ENCODE results near the gene NPEPL1. TPM values are rescaled to one million over a fixed set of nuclear protein-coding genes. Genes with fewer than 3 reads are reported as not detected.

NPEPL1 gene
- total RNA-seq, 2 donors from 2014 or later = 31.4 to 38.2 TPM

DNA sequence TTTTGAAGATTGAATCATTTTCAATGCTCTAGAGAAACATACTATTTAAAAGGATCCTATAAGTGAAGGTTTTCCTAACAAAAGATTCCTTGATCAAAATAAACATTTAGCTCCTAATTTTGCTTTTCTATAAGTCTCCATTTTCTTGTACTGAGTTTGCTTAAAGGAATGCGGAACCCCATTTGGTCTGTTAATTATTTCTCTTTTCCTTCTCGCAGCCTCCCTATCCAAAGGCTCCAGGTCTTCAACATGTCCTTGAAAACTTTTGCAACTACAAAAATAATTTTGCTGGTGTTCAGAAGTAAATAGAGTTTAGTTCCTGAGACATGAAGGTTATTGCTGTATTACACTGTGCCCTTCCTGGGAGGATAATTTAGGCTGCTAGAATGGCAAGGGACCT is 8.3 kb upstream of the NPEPL1 start:
- no peaks in the 10 kb centered on the region for H3K9me3 ChIP-seq
- H3K4me1 ChIP-seq = no peaks in the 10 kb centered on the region
- intact Hi-C loops (cut with DNase I) = no loop called here
- TF ChIP-seq POLR2A (IDR thresholded peaks at IDR 0.05) = no peak
- TF ChIP-seq, protein P1, sequence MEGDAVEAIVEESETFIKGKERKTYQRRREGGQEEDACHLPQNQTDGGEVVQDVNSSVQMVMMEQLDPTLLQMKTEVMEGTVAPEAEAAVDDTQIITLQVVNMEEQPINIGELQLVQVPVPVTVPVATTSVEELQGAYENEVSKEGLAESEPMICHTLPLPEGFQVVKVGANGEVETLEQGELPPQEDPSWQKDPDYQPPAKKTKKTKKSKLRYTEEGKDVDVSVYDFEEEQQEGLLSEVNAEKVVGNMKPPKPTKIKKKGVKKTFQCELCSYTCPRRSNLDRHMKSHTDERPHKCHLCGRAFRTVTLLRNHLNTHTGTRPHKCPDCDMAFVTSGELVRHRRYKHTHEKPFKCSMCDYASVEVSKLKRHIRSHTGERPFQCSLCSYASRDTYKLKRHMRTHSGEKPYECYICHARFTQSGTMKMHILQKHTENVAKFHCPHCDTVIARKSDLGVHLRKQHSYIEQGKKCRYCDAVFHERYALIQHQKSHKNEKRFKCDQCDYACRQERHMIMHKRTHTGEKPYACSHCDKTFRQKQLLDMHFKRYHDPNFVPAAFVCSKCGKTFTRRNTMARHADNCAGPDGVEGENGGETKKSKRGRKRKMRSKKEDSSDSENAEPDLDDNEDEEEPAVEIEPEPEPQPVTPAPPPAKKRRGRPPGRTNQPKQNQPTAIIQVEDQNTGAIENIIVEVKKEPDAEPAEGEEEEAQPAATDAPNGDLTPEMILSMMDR (IDR thresholded peaks at IDR 0.05) = no peak
- ATAC-seq = peak; percentile 65
- no peak overlapping the region for H3K4me3 ChIP-seq
- peaks cover 0 to 2% of the 10 kb centered on the region in 2 donors for H3K36me3 ChIP-seq (replicated peaks in 1 of 2; ENCODE audit: insufficient read depth in 1 of 2, low read depth in 2 of 2)
- DNase-seq = no peak
- WGBS, 2 donors = 71 to 75% methylated on average over 2 of the region's 2 CpGs
- H3K27me3 ChIP-seq = no peaks in the 10 kb centered on the region
- H3K27ac ChIP-seq = peak overlapping the region in 3 of 4 donors; percentile 57 to 74 (median 74)

DNA sequence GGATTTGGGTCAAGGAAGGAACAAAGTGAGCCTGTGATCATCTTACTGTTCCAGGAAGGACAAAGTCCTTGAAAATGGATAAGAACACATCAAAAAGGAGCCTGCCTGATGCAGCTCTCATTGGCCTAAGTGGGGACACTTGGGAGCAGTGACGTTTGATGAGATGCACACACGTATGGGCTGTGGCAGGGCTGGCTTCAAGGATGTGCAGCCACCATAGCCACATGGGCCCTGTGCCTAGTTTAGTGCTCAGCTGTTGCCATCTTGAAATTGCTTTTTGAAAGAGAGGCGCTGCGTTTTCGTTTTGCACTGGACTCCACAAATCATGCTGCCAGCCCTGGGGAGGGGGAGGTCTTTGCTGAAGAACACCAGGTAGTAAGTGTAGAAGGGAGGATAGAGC is 6.6 kb upstream of the NPEPL1 start:
- H3K9me3 ChIP-seq = no peaks in the 10 kb centered on the region
- H3K36me3 ChIP-seq (replicated peaks in 1 of 2; ENCODE audit: insufficient read depth in 1 of 2, low read depth in 2 of 2) = no peaks in the 10 kb centered on the region
- TF ChIP-seq, protein P1 (IDR thresholded peaks at IDR 0.05) = no peak
- no peak for TF ChIP-seq POLR2A (IDR thresholded peaks at IDR 0.05)
- 95 to 96% methylated on average over 4 to 5 of the region's 5 CpGs for WGBS, 2 donors
- no peaks in the 10 kb centered on the region for H3K4me1 ChIP-seq
- no peak overlapping the region for H3K27ac ChIP-seq
- no peak for DNase-seq
- ATAC-seq = no peak
- no peak overlapping the region for H3K4me3 ChIP-seq
- no peaks in the 10 kb centered on the region for H3K27me3 ChIP-seq
- intact Hi-C loops (cut with DNase I) = no loop called here

DNA sequence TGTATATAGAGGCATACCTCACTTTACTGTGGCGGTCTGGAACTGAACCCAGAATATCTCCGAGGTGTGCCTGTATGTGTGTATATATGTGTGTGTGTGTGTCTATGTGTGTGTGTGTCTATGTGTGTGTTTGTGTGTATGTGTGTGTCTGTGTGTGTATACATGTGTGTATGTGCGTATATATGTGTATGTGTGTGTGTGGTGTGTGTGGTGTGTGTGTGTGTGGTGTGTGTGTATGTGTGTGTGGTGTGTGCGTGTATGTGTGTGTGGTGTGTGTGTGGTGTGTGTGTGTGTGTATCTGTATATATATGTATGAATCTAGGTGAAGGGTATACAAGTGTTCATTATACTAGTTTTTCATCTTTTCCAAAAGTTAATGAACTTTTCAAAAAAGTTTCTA is 4.2 kb upstream of the NPEPL1 start:
- DNase-seq (no peak), ATAC-seq (no peak)
- no peaks in the 10 kb centered on the region for H3K9me3 ChIP-seq
- H3K36me3 ChIP-seq (replicated peaks in 1 of 2; ENCODE audit: insufficient read depth in 1 of 2, low read depth in 2 of 2) = no peaks in the 10 kb centered on the region
- intact Hi-C loops (cut with DNase I) = no loop called here
- TF ChIP-seq, protein P1 (IDR thresholded peaks at IDR 0.05) = no peak
- no peak for TF ChIP-seq POLR2A (IDR thresholded peaks at IDR 0.05)
- H3K27ac ChIP-seq = no peak overlapping the region
- peaks cover 3% of the 10 kb centered on the region for H3K4me1 ChIP-seq
- WGBS, 2 donors = 85 to 92% methylated on average over 4 of the region's 4 CpGs
- no peaks in the 10 kb centered on the region for H3K27me3 ChIP-seq
- H3K4me3 ChIP-seq = no peak overlapping the region

DNA sequence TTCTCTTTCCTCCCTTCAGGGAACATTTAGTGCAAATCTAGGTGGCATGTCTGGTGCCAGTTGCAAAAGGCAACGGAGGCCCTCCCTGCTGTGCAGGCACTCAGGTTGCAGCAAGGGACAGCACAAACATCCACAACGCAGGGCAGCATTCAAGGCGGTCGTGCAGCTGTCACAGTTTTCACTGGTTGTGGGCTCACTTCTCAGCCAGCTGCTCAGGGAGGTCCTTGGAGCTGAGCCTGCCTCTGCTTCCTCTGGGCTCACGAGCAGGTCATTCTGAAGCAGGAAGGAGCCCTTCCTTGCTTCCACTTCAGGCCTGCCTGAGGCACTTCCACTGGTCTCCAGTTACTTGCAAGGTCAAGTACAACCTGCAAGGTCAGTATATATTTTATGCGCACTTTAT is 3.8 kb upstream of the NPEPL1 start:
- Histone ChIP-seq H3K36me3 (replicated peaks in 1 of 2; ENCODE audit: insufficient read depth in 1 of 2, low read depth in 2 of 2) (no peaks in the 10 kb centered on the region), H3K4me1 (peaks cover 8% of the 10 kb centered on the region), H3K27ac (no peak overlapping the region), H3K4me3 (no peak overlapping the region), H3K9me3 (no peaks in the 10 kb centered on the region), H3K27me3 (no peaks in the 10 kb centered on the region)
- DNase-seq (no peak), ATAC-seq (no peak)
- WGBS, 2 donors = 75 to 78% methylated on average over 4 to 6 of the region's 6 CpGs
- intact Hi-C loops (cut with DNase I) = no loop called here
- TF ChIP-seq POLR2A (IDR thresholded peaks at IDR 0.05) = no peak
- TF ChIP-seq, protein P1 (IDR thresholded peaks at IDR 0.05) = no peak

DNA sequence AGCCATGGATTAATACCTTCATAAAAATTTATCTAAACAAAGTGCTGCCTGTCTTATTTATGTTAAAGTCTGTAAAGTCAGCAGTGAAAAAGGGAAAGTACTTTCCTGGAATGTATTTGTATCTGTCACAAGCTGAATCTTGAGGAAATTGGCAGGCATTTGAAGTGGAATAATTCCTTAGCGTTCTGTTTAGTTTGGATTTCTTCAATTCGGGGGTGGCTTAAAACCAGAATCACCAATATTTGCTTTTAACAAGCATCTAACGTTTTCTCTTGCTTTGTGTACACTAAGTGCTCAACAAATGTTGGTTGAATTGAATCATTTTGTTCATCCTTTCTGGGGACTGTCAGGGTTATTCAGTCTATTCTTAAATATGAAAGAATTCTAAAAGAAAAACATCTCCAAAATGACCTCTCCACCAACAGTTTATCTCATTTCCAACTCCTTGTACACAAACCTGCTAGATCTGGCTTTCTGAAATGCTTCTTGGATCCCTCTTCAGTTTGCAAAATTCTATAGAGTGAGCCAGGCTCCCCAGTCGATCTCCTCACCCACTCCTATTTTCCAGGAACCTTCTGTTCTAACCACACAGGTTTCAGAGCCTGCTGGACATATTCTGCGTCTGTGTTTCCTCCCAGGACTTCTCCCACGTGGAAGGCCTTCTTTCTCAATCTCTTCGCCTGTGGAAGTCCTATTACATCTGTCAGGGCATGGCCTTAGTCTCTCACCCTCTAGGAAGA is 2.0 kb upstream of the NPEPL1 start:
- H3K27me3 ChIP-seq = no peaks in the 10 kb centered on the region

More for the DNA sequence above, 2.0 kb upstream of the NPEPL1 start:
- Histone ChIP-seq H3K9me3 (no peaks in the 10 kb centered on the region), H3K4me3 (no peak overlapping the region), H3K36me3 (replicated peaks in 1 of 2; ENCODE audit: insufficient read depth in 1 of 2, low read depth in 2 of 2) (peaks cover 0 to 3% of the 10 kb centered on the region in 2 donors), H3K4me1 (peaks cover 16% of the 10 kb centered on the region), H3K27ac (peak overlapping the region in 2 of 4 donors; percentile 52 to 85)
- ATAC-seq (no peak), DNase-seq (peak in 1 of 4 donors; percentile 45)
- 28 to 32% methylated on average over 7 of the region's 7 CpGs for WGBS, 2 donors
- intact Hi-C loops (cut with DNase I) = loop anchor here (10.0 kb wide), 1 partner anchor 456 kb away; no protein-coding TSS in a partner anchor
- TF ChIP-seq, protein P1 (IDR thresholded peaks at IDR 0.05) = no peak
- no peak for TF ChIP-seq POLR2A (IDR thresholded peaks at IDR 0.05)
